ENCODE measurements around the gene TNFRSF13B.
A peak's percentile ranks its signal among the peaks of the same experiment; 100 is the strongest.

Gene TNFRSF13B

GRCh38 chr17:16932611-16933010 lies 39.3 kb downstream of the TNFRSF13B start:
- no peak for TF ChIP-seq CTCF (IDR thresholded peaks at IDR 0.05)
- Histone ChIP-seq H3K4me3 (no peak overlapping the region), H3K27ac (no peak overlapping the region)
- no peak for DNase-seq (ENCODE audit: low spot score)

- no peak overlapping the region for H3K4me3 ChIP-seq
- TF ChIP-seq CTCF (IDR thresholded peaks at IDR 0.05), result no peak
- DNase-seq (ENCODE audit: low spot score), result no peak
- no peak overlapping the region for H3K27ac ChIP-seq
Measured at GRCh38 chr17:16932156-16932555, 39.8 kb downstream of the TNFRSF13B start.

GRCh38 chr17:16931318-16932060 lies 40.4 kb downstream of the TNFRSF13B start:
- H3K27ac ChIP-seq, result no peak overlapping the region
- no peak for DNase-seq (ENCODE audit: low spot score)
- no peak overlapping the region for H3K4me3 ChIP-seq
- TF ChIP-seq CTCF (IDR thresholded peaks at IDR 0.05), result no peak

GRCh38 chr17:16930571-16931317 lies 41.2 kb downstream of the TNFRSF13B start:
- Histone ChIP-seq H3K27ac (no peak overlapping the region), H3K4me3 (no peak overlapping the region)
- DNase-seq (ENCODE audit: low spot score), result no peak
- TF ChIP-seq CTCF (IDR thresholded peaks at IDR 0.05), result no peak

GRCh38 chr17:16929757-16930520 lies 42.0 kb downstream of the TNFRSF13B start:
- TF ChIP-seq CTCF (IDR thresholded peaks at IDR 0.05), result no peak
- peak; percentile 57 for DNase-seq (ENCODE audit: low spot score)

GRCh38 chr17:16929035-16929680 lies 42.8 kb downstream of the TNFRSF13B start:
- no peak for TF ChIP-seq CTCF (IDR thresholded peaks at IDR 0.05)
- Histone ChIP-seq H3K4me3 (no peak overlapping the region), H3K27ac (no peak overlapping the region)
- DNase-seq (ENCODE audit: low spot score), result peak; percentile 62

More at GRCh38 chr17:16929757-16930520, 42.0 kb downstream of the TNFRSF13B start:
- no peak overlapping the region for H3K27ac ChIP-seq
- H3K4me3 ChIP-seq, result no peak overlapping the region
